ENCODE measurements around the gene PLD1.
"Not testable (repeated sequence)": the region's sequence is repeated elsewhere in the genome, so short reads cannot be mapped to it uniquely, and the experiment has no call there.

Gene PLD1

DNA sequence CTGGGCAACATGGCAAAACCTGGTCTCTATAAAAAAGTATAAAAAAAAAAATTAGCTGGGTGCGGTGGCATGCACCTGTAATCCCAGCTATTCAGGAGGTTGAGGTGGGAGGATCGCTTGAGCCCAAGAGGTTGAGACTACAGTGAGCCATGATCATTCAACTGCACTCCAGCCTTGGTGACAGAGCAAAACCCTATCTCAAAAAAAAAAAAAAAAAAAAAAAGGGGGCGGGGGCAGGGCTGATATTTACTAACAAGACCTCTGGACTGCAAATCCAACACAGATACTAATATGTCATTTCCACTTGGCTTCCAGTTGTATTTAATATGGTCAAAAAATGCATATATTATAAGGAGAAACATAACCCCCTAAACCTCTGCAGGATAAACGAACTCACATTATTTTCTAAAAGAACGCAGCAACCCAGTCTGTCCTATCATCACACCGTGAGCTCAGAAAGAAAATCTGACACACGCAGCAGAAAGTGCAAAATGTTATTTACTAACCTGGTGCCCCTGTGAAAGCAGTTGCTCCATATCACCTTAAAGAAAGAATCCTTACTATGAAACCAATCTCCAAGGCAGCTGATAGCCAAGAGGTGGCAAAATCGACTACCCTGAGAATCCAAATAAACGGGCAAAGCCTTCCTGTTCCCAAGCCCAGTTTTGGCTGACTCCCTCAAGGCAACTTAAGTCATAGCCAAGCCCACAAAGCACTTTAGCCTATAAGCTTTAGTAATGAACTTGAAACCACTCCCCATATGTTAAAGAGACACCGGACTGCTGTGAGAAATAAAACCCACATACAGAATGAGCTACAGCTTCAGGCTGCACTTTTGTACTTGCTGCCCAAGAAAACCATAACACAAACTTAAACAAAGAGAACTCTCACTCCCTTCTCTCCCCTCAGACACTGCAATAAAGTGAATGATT lies 39.3 kb downstream of the PLD1 start:
- DNase-seq, result no peak

GRCh38 chr3:171769461-171769860 lies 40.8 kb downstream of the PLD1 start:
- DNase-seq, result no peak

- no peak for DNase-seq
Observed at GRCh38 chr3:171768986-171769385, 41.3 kb downstream of the PLD1 start.

GRCh38 chr3:171768281-171768900 lies 41.9 kb downstream of the PLD1 start:
- no peak for DNase-seq

DNA sequence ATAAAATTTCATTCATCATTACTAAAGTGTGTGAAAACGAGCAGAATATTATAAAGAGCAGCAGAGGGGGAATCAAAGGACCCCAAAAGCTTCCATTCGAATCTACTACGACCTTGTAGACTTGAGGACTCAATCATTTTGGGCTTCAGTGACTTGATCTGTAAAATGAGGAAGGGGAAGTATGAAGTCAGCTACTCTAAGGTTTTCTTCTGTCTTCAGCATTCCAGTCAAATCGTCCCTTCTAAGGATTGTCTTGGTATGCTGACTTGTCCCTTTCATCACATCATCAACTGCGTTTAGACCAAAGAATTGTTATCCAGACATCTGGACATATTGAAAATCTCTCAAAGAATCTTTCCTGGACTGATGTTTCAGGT lies 44.8 kb downstream of the PLD1 start:
- DNase-seq, result no peak

- no peak for DNase-seq
Observed at GRCh38 chr3:171763392-171763791, 46.9 kb downstream of the PLD1 start.

DNA sequence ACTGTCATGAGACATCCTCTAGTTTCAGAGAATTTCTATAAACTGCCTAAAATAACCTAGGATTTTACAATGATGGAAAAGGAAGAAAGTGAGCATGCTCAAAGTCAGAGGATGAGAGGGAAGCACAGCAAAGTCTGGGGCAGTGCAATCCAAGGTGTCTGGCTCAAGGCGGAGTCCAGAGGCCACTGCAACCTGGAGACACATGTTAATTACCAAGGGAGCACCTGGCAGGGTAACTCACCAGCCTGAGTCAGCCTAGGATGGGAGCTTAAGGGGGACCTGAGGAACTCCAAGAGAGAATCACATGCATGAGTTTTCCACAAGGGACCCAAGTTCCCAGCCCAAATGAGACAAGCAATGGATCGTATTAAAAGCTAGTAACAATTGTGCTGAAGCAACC lies 49.8 kb downstream of the PLD1 start:
- DNase-seq, result no peak

DNA sequence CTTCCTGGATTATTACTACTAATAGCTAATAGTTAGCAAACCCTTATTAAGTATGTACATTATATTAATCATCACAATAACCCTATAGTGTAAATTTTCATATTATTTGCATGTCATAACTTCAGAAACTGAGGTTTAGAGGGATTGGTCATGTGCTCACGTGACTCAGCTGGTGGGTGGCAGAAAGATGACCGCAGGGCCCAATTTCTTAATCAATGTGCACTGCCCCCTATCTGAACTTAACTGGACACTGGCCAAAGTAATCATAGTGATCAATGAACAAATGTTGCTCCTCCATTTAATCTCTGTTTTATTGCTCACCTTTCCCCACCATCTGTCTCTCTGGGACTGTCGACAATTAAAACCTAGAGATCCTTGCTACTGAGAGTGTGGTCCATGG lies 52.2 kb downstream of the PLD1 start:
- DNase-seq, result no peak

DNA sequence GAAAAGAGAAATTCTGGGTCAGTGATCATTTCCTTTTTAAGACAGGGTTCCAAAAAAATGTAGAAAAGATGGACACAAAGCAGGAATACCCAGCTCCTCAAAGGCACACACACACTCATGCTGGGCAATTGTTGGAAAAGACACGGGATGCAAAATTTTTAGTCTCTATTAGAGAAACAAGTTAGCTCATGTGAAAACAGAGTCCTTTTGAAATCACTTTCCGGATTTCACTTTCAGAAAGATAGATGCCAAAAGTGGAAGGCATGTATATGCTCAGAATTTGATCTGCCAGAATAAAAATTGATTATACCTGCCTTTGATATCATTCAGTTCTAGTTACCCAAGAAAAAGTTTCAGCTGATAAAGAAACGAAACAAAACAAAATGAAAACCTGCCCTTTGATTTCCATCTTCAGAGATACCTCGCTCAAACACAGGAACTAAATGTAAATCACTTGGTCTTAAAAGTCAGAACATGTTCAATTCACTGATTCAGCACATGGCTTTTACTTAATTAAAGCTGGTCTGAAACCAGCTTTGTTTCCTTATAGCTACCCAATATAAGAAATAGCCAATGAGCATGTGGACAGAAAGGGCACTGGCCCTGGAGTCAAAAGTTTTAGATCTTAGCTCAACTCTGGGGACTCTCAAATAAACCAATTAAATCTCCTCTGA lies 52.8 kb downstream of the PLD1 start:
- no peak for DNase-seq

GRCh38 chr3:171755656-171756055 lies 54.6 kb downstream of the PLD1 start:
- DNase-seq, result no peak

DNA sequence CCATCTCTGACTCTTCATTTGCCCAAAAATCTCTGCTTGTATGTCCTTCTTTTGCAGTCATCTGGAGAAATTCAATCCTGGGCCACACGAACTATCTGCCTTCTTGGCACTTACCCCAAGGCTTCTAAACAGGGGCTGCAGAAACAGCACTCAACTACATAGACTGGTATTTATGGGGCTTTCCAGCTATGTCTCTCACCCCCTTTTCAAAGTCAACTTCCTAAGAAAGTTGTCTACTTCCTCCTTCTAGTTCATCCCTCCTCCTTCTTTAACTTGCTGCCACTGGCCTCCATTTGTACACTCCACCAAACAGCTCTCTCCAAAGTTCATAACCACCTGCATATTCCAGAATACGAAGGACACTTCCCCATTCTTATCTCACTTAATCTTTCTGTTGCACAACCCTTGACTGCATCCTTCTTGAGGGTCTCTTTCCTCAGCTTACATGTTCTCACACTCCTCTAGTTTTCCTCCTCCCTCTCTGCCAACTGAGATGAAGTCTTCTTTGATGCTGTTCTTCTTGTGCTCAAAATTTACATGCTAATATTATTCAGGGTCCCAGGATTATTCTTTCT lies 55.2 kb downstream of the PLD1 start:
- DNase-seq, result no peak

DNA sequence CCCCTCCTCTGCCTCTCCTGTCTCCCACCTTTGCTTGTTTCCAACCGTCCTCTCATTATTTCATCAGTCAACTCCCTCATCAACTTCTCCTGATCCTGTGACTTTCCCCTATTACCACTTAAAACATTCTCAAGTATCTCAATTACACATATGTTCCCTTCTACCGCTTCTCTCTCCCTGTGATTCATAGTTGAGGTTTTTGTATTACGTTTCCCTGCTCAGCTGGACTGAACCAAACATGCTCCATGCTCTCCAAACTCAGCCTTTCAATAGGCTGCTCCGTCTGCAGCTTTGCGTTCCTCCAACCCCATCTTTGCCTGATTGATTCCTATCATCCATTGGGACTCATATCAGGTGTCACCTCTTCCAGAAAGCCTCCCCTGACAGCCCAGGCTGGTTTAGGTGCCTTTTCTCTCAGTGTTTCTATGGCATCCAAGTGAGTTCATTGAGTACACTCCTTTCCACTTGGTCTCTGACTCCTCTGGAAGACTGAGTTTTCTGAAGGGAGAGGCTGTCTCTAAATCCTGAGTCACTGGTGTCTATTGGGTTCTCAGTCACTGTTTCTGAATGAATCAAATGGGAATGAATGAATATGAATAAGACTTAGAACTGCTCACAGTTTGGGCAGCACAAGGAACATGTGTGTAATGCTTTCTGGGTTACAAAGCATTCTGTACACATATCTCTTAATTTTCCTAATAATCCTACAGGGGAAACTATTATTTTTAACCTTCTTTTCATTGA lies 56.4 kb downstream of the PLD1 start:
- no peak for DNase-seq

DNA sequence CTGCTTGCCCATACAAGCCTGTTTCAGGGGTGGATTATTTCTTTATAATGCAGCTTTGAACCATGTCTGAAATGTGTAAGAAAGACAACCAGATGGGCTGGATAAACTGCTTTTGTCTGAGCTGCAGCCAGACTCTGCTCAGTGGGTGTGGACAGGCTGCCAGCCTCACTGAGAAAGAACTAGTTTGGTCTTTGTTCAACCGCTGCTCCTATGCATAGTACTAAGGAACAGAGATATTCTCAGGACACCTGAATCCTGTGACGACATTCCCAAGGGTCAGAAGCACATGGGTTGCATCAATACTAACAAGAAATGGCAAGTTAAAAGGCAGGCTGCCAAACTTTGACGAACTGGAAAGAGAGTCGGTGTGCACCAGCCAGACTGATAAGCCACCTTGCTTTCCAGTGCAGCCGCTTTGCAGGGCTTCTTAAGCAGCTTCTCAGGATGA lies 57.2 kb downstream of the PLD1 start:
- DNase-seq, result no peak

GRCh38 chr3:171752329-171752728 lies 58.0 kb downstream of the PLD1 start:
- no peak for DNase-seq

DNA sequence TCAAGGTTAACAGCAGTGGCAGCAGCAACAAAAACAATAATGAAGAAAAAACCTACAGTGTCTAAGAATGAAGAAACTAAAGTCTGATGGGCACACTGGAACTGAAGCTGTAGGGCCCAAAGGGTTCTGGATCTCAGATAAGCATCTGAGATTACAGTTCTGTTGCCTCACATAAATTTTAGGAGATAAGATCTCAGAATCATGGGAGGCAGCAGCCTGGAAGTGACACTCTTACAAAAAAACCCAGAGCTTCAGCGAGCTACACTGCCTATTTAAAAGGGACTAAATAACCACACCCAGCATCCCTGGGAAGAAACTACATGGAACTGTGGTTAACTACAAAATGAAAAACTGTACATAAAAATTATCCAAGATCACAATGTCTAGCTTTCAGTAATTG lies 61.2 kb downstream of the PLD1 start:
- DNase-seq, result no peak

- no peak for DNase-seq
Observed at GRCh38 chr3:171748064-171748924, 62.0 kb downstream of the PLD1 start.

GRCh38 chr3:171747223-171747920 lies 62.9 kb downstream of the PLD1 start:
- DNase-seq, result no peak

DNA sequence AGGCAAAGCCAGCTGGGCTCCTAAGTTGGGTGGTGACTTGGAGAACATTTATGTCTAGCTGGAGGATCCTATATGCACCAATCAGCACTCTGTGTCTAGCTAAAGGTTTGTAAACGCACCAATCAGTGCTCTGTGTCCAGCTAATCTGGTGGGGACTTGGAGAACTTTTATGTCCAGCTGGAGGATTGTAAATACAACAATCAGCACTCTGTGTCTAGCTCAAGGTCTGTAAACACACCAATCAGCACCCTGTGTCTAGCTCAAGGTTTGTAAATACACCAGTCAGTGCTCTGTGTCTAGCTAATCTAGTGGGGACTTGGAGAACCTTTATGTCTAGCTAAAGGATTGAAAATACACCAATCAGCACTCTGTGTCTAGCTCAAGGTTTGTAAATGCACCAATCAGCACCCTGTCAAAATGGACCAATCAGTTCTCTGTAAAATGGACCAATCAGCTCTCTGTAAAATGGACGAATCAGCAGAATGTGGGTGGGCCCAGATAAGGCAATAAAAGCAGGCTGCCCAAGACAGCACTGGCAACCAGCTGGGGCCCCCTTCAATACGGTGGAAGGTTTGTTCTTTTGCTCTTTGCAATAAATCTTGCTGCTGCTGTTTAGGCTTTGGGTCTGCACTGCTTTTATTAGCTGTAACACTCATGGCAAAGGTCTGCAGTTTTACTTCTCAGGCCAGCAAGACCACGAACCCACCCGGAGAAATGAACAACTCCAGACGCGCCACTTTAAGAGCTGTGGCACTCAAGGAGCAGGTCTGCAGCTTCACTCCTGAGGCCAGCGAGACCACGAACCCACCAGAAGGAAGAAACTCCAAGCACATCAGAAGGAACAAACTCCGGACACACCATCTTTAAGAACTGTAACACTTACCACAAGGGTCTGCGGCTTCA lies 63.7 kb downstream of the PLD1 start:
- not testable (repeated sequence) for DNase-seq

DNA sequence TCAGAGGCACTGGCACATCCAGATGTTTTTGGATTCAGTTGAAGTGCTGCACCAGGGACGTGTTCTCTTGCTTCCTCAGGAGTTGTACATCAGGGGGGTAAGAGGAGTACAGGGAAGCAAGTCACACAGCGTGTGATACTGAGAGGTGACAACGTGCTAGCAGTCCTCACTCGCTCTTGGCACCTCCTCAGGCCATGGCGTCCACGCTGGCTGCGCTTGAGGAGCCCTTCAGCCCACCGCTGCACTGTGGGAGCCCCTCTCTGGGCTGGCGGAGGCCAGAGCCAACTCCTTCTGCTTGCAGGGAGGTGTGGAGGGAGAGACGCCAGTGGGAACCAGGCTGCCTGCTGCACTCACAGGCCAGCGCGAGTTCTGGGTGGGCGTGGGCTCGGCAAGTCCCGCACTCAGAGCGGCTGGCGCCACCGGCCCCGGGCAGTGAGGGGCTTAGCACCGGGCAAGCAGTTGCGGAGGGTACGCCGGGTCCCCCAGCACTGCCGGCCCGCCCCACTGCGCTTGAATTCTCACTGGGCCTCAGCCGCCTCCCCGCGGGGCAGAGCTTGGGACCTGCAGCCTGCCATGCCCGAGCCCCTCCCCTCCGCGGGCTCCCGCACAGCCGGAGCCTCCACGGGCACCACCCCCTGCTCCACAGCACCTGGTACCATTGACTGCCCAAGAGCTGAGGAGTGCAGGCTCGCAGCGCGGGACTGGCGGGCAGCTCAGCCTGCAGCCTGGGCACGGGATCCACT lies 64.5 kb downstream of the PLD1 start:
- no peak for DNase-seq

Measured in activated CD4-positive, CD25-positive, alpha-beta regulatory T cell treated with anti-CD3 and anti-CD28 coated beads, Interleukin-2, amount 50 U/mL, for 72 hours (primary cell).